ENCODE measurements around the gene KDM5A.
"Not testable (repeated sequence)": the region's sequence is repeated elsewhere in the genome, so short reads cannot be mapped to it uniquely, and the experiment has no call there.

The KDM5A gene

DNA sequence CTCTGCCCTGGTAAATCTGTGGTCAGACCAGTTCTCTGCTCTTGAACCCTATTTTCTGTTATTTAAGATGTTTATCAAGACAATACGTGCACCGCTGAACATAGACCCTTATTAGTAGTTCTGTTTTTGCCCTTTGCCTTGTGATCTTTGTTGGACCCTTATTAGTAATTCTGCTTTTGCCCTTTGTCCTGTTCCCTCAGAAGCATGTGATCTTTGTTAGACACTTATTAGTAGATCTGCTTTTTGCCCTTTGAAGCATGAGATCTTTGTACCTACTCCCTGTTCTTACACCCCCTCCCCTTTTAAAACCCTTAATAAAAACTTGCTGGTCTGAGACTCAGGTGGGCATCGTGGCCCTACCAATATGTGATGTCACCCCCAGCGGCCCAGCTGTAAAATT, 153.2 kb downstream of the KDM5A start:
- H3K4me3 Mint-ChIP-seq; H3K27me3 Mint-ChIP-seq; H3K36me3 Mint-ChIP-seq (ENCODE audit: low read depth); intact Hi-C loops (cut with micrococcal nuclease); H3K4me1 Mint-ChIP-seq (ENCODE audit: low read depth); H3K27ac Mint-ChIP-seq: not testable (repeated sequence)
- H3K9me3 Mint-ChIP-seq, result peaks cover 28% of the 10 kb centered on the region

DNA sequence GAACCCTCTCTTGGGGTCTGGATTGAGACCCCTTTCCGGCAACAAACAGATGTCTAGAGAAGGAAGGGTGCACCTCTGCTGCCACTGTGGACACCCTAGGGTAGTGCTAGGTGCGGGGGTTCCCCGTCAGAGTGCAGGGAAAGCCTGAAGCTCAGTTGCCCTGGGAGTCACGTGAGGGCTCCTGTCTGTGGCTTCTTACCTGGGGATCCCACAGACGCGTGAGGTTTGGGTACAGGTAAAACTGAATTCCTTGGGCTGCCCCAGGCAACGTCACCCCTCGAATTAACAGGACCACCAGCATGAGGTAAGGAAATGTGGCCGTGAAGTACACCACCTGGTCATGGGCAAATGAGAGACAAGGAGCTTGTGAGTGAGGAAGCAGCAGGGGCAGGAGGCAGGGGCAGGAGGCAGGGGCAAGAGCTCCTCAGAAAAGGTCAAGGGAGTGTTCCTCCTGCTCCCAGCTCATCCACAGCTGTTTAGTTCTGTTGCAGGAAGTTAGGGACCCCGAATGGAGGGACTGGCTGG, 154.2 kb downstream of the KDM5A start:
- Mint-ChIP-seq H3K9me3 (peaks cover 28% of the 10 kb centered on the region), H3K36me3 (ENCODE audit: low read depth) (no peaks in the 10 kb centered on the region), H3K4me1 (ENCODE audit: low read depth) (no peaks in the 10 kb centered on the region), H3K4me3 (no peak overlapping the region), H3K27me3 (peaks cover 5% of the 10 kb centered on the region), H3K27ac (no peak overlapping the region)
- intact Hi-C loops (cut with micrococcal nuclease), result no loop called here

DNA sequence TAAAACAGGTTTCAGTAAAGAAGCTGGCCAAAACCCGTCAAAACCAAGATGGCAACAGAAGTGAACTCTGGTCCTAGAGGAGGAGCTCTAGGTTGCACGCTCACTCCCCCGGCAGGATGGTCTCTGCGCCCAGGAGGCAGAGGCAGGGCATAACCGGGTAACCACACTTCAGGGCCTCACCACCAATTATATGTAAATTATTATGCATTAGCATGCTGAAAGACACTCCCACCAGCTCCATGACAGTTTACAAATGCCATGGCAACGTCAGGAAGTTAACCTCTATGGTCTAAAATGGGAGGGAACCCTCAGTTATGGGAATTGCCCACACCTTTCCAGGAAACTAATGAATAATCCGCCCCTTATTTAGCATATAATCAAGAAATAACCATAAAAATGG, 155.1 kb downstream of the KDM5A start:
- Mint-ChIP-seq H3K9me3 (peaks cover 28% of the 10 kb centered on the region), H3K4me1 (ENCODE audit: low read depth) (no peaks in the 10 kb centered on the region), H3K27ac (no peak overlapping the region), H3K4me3 (no peak overlapping the region), H3K36me3 (ENCODE audit: low read depth) (no peaks in the 10 kb centered on the region), H3K27me3 (peaks cover 8% of the 10 kb centered on the region)
- intact Hi-C loops (cut with micrococcal nuclease), result no loop called here

DNA sequence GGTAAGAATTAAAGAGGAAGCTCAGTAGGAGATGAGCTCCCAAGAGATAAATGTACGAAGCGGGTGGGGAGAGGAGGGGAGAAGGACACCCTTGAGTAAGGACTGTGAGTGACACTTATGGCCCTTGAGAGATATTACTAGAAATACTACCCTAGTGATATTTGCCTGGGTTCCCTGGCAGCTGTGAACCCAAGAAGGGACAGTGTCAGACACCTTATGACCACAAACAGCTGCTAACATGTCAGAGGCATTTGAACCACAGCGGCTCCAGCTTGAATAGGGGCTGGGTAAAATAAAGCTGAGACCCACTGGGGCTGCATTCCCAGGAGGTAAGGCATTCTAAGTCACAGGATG, 155.5 kb downstream of the KDM5A start:
- Mint-ChIP-seq H3K36me3 (ENCODE audit: low read depth) (no peaks in the 10 kb centered on the region), H3K9me3 (peaks cover 28% of the 10 kb centered on the region), H3K4me3 (no peak overlapping the region), H3K27me3 (peaks cover 10% of the 10 kb centered on the region), H3K27ac (no peak overlapping the region), H3K4me1 (ENCODE audit: low read depth) (no peaks in the 10 kb centered on the region)
- intact Hi-C loops (cut with micrococcal nuclease), result no loop called here

DNA sequence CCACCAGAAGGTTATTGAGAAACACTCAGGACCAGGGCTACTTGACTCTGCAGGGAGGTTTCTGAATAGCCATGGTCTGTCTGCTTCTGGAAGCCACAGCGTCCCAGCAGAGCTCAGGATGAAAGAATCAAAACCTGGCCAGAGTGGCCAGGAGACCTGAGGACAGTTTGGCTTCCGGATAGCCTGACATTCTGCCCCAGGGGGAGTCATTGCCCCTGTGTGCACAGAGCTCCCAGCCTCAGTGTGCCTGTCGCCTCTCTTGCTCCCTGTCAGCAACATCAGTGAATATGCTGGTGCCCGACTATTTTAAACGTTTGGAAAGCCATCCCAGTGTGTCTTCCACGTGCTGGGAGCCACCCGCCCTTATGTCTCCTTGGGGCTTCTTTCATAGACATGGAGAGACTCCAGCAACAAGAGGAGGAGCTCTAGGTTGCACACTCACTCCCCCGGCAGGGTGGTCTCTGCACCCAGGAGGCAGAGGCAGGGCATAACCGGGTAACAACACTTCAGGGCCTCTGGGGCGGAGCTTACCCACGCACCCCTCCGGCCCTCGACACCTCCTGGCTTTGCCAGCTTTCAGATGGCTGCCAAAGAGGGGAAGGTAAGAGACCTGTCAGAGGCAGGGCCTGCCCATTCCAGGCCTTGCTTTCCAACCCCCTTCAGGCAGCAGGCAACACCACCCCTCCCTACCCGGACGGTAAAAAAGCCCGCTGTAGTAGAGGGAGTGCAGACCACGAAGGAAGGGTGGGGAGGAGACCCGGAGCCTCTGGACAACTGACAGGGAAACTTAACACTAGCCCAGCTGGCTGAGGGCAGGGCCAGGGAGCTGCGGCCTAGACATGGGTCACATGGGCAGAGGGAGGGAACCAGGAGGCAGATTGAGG, 156.1 kb downstream of the KDM5A start:
- intact Hi-C loops (cut with micrococcal nuclease), result no loop called here
- no peaks in the 10 kb centered on the region for H3K36me3 Mint-ChIP-seq (ENCODE audit: low read depth)

DNA sequence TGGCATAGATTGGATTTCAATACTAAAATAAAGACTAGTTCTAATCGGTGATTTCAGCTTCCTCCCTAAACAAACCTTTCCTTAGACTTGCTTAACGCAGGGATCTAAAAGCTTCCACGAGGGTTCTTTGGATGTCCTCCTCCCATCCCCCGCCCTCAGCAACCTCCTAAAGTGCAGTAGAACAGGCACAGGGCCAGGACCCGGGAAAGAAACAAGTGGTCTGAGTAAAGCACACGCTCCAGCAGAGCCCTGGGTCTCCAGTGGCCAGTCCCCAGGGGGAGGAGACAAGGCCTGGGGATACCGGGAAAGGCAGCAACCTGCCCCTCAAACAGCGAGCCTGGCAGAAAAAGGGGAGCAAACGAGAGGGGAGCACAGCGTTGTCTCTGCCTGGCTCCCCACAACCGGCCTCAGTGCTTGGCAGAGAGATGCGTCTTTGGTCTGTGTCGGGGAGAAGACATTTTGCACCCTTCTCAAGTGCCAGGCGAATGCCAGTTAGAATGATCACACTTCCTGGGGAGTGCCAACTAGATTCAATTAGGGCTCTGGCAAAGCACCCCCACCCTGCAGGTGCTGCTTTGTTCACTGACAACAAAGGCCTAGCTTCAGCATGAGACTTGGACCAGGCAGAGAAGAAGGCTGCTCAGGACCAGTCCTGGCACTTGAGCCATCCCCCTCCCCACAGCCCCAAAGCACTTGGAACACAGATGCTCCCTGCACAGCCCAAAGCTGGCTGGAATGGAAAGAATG, 158.0 kb downstream of the KDM5A start:
- intact Hi-C loops (cut with micrococcal nuclease), result no loop called here
- peaks cover 18% of the 10 kb centered on the region for H3K27me3 Mint-ChIP-seq

More for the DNA sequence above, 156.1 kb downstream of the KDM5A start:
- H3K27ac Mint-ChIP-seq, result no peak overlapping the region
- peaks cover 12% of the 10 kb centered on the region for H3K27me3 Mint-ChIP-seq
- H3K9me3 Mint-ChIP-seq, result peaks cover 28% of the 10 kb centered on the region
- H3K4me3 Mint-ChIP-seq, result no peak overlapping the region
- H3K4me1 Mint-ChIP-seq (ENCODE audit: low read depth), result no peaks in the 10 kb centered on the region

More for the DNA sequence above, 158.0 kb downstream of the KDM5A start:
- Mint-ChIP-seq H3K4me3 (no peak overlapping the region), H3K9me3 (peaks cover 17% of the 10 kb centered on the region), H3K36me3 (ENCODE audit: low read depth) (no peaks in the 10 kb centered on the region), H3K27ac (no peak overlapping the region), H3K4me1 (ENCODE audit: low read depth) (no peaks in the 10 kb centered on the region)

All from dendritic cell treated with granulocyte-macrophage colony-stimulating factor and Interleukin-4, amounts not matched to agents 40 ng/mL and 50 ng/mL, for 4 days (primary cell).